NCI-H1105 (cell line): ENCODE results near the gene PLEKHA4.
"Not testable (repeated sequence)": the region's sequence is repeated elsewhere in the genome, so short reads cannot be mapped to it uniquely, and the experiment has no call there.

Source experiments
- DNase-seq: peaks from one replicate; lab custom pipeline; 2025; lab: John Stamatoyannopoulos, UW

Gene PLEKHA4

DNA sequence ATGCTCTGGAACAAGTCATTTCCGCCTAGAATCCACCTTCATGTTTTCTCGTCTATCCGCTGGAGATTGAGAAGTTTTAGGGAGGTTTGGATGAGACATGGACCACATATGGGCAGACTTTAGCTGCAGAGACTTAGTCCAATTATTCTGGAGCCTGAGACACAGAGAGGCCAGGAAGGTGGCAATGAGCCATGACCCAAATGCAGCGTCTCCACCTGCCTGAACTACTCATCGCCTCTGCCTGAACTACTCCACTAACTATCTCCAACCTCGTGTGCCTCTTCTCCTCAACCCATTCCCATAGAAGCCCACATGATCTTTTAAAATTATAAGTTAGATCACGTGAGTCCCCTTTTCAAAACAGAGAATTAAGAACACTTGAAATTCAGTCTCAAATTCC lies 5.6 kb downstream of the PLEKHA4 start:
- DNase-seq: no peak

DNA sequence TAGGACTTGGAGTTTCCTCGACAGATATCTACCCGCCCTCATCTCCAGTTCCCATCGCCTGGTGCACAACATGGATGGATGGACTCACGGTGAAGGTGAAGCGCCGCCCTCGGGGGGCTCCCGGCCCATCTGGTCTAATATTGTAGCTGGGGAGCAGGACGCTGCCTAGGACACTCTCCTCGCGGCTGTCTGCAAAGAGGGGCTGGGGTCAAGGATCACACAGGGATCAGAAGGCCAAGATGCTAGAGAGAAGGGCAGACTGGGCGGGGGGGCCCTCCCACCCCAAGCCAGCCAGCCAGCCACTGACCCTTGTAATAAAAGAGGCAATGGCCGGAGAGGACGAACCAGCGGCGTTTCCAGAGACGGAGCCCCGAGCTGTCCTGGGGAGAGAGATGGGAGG lies 7.1 kb downstream of the PLEKHA4 start:
- DNase-seq: no peak

DNA sequence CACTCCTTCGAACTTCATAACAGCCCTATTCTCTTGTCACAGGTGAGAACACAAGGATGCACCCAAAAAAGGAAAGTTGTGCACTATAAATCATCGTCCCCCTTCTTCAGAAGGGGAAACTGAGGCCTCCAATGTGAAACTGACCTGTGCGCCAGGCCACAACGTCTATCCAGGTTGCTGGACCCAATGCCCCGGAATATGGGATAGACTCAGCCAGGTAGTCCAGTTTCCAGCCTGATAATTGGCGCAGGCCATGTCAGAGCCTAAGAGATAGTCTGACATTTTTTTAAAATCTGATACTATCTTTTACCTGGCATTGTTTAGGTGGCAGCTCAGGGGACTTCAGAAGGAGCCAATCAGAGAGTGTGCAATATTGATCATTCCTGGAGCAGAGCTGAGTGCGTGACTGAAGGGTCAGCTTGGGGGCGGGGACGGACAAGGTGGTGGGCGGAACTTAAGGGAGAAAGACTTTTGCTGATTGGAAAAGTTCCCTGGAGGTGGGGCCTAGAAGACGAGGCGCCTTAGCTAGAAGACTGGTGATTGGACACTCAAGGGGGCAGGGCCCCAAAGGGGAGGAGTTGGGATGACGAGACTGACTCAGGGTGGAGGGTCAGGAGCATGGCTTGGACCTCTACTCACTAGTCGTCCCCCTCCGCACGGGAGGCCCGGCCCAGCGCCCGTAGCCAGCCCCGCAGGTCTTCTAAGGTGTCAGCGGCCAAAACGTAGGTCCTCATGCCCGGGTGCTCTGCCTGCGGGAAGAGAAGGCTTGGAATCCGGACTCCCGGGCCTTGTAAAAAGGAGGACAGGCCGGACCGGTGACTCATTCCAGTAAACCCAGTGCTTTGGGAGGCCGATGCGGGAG lies 8.5 kb downstream of the PLEKHA4 start:
- no peak for DNase-seq

DNA sequence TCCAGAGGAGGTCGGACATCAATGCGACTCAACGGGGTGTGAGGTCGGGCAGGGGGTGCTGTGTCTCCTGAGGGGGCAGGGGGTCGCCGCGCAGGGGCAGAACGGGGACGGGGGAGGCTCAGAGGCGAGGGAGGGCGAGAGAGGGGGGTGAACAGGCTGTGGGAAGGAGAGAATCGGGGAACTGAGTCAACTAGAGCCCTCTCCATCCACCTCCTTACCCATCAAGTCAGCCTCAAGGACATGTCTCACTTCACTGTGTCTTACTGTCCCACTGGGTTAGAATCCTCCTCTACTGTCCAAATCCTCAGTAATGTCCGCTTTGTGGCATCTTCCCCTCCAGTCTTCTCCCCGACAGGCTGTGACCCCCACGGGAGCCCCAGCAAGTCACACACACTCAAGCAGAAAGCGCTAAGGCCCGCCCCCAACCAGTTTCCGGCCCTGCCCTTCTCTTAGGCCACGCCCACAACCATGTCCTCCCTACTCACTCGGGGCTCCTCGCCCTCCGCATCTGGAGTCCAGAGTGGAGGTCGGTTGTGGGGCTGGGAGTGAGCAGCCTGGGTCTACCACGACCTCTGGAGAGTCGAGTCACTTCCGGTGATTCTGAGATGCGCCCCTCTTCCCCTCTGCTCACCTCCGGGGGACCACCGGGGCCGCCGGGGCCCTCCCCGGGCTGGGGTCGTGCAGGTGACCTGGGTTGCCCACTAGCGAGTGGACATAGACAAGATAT lies 9.3 kb downstream of the PLEKHA4 start:
- no peak for DNase-seq

DNA sequence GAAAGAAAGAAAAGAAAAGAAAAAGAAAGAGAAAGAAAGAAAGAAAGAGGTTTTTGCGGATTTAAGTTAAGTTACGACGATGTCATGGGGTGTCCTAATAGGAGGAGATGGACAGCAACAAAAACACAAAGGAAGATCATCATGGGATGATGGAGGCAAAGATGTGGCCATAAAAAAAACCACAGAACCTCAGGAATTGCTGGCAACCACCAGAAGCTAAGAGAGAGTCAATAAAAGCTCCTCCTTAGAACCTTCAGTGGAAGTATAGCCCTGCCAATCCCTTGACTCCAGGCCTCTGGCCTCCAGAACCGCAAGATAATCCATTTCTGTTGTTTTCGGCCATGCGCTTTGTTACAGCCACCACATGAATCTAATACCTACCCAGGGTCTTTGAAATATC lies 11.5 kb downstream of the PLEKHA4 start:
- no peak for DNase-seq

DNA sequence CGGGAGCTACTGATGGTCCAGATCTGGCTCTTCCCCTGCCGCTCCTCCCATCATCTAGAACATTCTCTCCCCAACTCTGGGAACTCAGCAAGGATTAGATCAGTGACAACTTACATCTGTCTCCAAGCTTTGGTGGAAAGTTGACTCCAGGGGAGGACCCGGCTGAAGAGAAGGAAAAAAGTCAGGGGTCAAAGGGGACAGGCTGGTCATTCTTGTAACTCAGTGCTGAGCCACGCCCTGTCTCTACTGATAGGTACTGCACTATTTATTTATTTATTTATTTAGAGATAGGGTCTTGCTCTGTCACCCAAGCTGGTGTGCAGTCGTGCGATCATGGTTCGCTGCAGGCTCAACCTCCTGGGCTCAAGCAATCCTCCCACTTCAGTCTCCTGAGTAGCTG lies 14.3 kb downstream of the PLEKHA4 start:
- no peak for DNase-seq

DNA sequence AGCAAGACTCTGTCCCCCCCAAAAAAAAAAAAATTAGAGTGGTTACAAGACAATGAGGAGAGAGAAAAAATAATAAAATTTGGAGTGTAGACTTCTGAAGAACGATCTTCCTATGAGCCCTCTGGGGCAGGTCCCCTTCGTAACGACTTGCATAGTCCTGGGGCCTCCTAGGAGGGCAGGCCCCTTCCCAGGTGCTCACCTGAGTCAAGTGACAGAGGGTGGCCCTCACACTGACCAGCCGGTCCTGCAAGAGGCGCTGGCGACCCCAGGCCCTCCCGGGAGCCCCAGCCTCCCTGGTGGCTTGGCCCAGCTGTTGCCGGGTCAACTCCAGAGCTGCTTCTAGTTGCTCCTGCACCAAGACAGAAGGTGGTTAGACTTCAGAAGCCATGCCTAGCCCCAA lies 14.9 kb downstream of the PLEKHA4 start:
- DNase-seq: no peak

DNA sequence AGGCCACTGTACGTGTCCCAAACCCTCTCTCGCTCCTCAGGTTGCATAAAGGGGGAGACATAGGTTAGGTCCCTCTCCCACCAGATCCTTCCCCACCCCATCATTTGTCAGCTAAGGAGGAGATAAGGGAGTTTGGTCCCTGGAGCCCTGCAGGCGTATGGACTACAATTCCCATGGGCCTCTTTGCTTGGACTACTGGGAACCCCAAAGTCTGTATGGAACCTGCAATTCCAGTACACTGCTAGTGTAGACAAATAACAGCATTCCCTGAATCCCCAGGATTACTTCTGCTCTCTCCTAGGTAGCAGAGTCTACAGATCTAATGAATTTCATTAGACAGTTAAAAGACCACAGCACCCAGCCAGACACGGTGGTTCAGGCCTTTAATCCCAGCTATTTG lies 16.1 kb downstream of the PLEKHA4 start:
- no peak for DNase-seq

DNA sequence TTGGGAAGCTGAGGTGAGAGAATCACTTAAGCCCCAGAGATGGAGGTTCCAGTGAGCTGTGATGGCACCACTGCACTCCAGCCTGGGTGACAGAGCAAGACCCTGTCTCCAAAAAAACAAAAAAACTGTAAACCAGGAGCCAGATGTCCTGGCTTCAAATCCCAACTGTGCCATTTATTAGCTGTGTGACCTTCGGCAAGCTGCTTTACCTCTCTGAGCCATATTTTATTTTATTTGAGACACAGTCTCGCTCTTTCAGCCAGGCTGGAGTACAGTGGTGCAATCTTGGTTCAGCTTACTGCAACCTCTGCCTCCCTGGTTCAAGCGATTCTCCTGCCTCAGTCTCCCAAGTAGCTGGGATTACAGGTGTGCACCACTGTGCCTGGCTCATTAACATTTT lies 21.8 kb downstream of the PLEKHA4 start:
- not testable (repeated sequence) for DNase-seq

DNA sequence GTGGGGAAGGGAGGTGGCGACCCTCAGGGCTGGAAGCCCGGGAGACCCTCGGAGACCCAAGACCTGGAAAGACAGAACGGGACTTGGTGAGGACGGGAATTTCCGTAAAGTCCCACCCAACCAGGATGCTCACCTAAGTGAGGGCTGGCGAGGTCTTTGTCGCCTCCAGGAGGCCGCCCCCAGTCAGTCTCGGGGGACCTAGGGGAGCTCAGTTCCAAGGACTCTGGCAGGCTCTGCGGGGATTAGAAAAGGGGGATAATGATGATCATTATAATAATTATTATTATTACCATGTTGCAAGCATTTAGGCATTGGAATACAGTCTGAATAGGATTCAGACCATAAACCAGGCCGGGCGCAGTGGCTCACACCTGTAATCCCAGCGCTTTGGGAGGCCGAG lies 23.0 kb downstream of the PLEKHA4 start:
- no peak for DNase-seq

DNA sequence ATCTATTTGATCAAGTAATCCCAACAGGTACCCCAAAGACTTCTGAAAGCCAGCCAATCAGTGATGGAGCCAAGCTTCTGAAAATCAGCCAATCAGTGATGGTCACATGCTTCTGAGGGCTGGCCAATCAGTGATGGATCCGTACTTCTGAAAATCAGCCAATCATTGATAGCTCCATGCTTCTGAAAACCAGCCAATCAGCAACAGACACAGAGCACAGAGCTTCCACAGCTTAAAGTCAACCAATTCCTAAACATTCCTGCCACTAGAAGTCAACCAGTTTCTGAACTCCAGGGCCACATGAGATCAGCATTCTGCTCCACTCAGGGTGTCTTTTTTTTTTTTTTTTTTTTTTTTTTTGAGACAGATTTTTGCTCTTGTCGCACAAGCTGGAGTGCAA lies 23.9 kb downstream of the PLEKHA4 start:
- no peak for DNase-seq

DNA sequence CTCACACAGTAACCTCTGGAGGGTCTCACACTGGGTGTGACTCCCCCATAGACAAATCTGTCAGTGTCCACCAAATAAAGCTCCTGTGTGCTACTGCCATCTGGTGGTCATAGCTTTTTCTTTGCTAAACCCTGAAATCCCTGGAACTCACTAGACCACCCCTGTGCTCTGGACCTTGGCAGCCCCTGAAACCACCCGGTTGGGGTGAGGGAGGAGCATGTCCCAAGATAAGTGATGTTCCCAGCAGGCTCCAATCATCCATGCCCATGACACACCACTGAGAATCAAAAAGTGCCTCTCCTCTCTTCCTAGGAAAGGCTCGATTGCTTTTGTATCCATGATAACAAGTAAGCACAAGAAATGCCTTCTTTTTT lies 25.6 kb downstream of the PLEKHA4 start:
- DNase-seq: peak; percentile 41

DNA sequence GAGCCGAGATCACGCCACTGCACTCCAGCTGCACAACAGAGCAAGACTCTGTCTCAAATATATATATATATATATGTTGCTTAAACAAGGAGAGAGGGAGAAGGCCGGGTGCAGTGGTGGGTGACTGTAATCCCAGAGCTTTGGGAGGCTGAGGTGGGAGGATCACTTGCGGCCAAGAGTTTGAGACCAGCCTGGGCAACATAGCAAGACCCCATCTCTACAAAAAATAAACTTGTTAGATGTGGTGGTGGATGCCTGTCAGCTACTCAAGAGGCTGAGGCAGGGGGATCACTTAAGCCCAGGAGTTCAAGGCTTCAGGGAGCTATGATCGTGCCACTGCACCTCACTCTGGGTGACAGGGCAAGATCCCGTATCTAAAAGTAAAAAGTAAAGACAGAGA lies 26.8 kb downstream of the PLEKHA4 start:
- no peak for DNase-seq

DNA sequence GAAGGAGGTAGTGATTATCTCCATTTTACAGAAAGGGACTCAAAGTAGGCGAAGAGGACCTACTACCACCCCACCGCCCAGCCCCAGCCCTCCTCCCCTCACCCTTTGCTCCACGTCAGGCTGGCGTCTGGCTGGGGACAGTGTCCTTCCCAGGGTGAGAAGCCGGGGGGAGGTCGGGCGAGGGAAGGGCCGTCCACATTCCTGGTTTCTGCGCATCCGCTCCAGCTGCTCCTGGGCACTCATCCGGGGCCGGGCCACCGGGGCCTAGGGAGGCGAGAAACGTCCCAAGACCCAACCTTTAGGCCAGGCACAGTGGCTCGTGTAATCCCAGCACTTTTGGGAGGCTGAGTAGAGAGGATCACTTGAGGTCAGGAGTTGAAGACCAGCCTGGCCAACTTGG lies 27.4 kb downstream of the PLEKHA4 start:
- no peak for DNase-seq

DNA sequence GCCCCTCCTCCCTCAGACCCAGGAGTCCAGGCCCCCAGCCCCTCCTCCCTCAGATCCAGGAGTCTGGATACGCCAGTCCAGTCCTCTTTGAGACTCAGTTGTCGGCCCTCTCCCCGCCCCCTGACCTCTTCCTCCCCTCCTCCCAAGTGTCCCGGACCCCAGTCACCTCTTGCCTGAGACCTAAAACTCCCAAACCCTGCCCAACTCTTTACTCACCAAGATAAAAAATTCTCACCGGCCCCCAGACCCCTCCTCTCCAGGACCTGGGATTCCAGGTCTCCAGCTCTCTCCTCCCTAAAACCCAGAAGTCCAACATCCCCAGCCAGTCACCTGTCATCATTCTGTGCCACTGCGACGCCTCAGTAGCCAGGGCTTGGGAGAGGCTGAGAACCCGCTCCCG lies 30.7 kb downstream of the PLEKHA4 start:
- no peak for DNase-seq

DNA sequence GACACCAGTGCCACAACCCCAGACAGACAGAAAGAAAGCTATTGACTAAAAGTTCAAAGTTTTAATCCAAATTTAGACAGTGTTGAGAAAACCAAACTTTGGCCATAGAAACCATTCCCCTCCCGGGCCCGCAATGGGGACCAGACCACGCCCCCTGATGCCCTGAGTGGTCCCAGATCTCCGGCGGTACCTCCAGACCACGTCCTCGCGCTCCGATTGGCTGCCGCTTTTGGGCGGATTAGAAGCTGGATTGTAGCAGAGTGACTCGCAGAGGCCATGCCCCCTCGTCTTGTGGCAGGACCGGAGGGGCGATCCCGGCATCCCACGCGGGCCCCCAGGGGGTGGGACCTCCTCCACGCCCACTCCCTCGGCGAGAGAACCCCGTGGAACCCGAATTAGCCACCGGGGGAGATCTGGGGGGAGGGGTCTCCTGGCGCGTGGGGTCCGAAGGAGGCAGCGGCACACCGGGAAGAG lies 31.3 kb downstream of the PLEKHA4 start:
- DNase-seq: peak; percentile 90

DNA sequence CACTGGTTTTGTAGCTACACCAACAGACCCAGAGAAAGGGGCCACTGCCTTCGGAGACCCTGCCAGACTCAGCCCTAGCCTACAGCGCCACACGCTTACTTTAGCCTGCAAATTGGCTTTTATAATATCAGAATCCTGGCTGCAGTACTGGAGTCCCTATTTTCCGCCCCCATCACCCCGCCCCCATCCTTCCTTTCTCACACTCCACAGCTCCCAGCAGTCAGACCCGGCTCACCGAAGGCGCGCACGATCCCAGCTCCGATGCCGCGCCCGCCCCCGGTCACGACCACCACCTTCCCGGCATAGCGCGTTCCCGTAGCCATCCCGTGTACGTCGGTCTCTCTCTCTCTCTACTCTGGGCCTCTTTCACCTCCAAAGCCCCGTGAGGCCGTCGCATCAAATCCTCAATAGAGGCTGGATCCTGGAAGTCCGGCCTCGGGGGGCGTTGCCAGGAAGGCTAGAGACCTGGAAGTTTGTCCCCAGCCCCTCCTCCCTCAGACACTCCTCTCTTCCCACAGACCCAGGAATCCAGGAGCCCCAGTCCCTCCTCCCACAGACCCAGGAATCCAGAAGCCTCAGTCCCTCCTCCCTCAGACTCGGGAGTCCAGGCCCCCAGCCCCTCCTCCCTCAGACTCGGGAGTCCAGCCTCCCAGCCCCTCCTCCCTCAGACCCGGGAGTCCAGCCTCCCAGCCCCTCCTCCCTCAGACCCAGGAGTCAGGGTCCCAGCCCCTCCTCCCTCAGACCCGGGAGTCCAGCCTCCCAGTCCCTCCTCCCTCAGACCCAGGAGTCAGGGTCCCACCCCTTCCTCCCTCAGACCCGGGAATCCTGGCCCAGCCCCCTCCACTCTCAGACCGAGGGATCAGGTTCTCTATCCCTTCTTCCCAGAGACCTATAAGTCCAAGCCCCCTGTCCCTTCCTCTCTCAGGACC lies 32.1 kb downstream of the PLEKHA4 start, which contains the start of gene HSD17B14:
TSS of gene HSD17B14 (minus strand) at position 403 of the 929 bp plus-strand sequence. CDS start at position 323, 80 bp downstream.
- peak; percentile 20 for DNase-seq

DNA sequence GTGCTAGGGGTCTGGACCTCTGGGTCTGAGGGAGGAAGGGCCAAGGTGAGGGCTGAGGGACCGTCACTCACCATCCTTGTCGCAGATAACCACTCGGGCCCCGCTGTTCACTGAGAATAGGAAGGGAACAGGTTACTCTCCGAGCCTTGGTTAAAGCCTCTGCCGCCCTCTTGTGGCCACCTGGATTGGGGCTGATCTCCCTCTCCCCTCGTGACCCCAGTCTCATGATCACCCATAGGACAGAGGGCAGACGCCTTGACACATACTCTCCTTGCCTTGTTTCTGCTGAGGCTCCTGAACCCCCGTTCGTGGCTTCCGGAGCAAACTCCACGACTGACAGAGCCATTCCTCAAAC lies 32.7 kb downstream of the PLEKHA4 start:
- peak; percentile 90 for DNase-seq

DNA sequence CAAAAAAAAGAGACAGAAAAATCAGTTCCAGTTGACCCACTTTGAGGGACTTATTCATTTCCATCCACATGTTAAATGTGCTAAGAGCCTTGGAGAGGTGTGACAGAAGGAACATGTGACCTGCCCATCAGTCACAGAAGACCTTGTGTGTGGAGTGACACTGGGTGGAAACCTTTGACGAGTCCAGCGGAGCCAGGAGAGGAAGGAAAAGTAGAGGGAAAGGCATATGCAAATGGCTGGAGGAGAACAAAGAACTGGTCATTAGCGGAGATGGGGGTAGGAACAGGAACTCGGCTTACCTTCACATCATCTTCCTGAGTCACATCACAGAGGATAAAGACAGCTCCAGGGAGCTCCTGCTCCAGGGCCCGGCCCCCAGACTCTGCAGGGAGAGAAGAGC lies 34.4 kb downstream of the PLEKHA4 start:
- no peak for DNase-seq

DNA sequence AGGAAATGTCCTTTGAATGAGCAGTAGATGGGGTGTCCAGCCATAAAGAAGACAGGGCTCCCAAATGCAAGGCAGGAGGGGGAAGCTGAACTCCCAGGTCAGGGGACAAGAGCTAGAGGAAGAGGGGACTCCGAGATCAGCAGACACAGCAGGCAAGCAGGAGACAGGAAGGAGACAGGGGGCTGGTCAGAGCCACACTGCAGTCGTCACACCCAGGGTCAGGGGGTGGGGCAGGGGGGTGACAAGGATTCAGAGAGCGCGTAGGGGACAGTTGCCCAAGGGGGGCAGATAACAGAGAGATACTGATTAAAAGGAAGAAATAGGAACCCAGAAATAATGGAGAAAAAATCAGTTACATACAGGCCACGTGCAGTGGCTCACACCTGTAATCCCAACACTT lies 35.4 kb downstream of the PLEKHA4 start:
- DNase-seq: no peak

DNA sequence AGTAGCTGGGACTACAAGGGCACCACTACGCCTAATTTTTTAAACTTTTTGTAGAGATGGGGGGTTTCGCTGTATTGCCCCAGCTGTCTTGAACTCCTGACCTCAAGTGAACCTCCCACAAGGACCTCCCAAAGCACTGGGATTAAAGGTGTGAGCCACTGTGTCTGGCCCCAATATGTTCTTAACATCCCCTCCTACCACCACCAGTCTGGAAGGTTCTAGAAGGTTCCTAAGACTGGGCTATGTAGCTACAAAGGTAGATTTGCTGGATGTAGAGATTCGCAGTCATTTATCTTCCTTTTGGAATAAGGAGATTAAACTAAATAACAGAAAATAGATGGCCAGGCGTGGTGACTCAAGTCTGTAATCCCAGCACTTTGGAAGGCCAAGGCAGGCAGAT lies 37.5 kb downstream of the PLEKHA4 start:
- DNase-seq: no peak

DNA sequence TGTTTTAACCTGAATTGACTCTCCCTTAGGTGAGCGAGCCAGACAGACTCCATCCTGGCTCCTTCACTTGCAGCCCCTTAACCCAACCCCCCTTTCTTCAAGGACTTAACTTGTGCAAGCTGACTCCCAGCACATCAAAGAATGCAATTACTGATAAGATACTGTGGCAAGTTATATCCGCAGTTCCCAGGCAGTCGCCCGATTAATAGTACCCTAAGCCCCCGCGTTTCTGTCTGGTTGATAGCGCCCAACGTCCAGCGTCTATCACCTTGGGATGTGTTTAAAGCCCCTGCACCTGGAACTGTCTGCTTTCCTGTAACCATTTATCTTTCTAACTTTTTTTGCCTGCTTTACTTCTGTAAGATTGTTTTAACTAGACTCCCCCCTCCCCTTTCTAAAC lies 38.3 kb downstream of the PLEKHA4 start:
- DNase-seq: no peak
